Measurements from ENCODE around the gene ATP10A. TPM values are rescaled to one million over a fixed set of nuclear protein-coding genes. Genes with fewer than 3 reads are reported as not detected.

The ATP10A gene
- total RNA-seq, 4 donors from 2014 or later = 8.4 to 19.3 (median 16.5) TPM

DNA sequence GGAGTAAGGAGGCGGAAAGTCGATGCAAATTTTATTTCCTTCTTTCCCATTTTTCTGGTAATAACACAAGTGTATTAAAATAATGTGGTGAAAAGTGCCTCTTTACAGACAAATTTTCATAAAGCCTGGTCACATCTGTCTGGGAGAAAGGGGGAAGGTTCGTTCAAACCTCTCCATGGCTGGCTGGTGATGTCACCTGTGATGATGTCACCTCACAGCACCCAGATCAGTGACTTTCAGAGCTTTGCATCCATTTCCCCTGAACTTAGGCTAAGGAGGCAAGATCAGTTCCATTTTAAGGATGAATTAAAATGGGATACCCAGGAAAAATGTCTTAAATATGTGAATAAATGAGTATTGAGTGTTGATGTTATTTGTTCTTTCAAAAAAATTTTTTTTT lies 34.1 kb downstream of the ATP10A start:
- TF ChIP-seq, protein P1, sequence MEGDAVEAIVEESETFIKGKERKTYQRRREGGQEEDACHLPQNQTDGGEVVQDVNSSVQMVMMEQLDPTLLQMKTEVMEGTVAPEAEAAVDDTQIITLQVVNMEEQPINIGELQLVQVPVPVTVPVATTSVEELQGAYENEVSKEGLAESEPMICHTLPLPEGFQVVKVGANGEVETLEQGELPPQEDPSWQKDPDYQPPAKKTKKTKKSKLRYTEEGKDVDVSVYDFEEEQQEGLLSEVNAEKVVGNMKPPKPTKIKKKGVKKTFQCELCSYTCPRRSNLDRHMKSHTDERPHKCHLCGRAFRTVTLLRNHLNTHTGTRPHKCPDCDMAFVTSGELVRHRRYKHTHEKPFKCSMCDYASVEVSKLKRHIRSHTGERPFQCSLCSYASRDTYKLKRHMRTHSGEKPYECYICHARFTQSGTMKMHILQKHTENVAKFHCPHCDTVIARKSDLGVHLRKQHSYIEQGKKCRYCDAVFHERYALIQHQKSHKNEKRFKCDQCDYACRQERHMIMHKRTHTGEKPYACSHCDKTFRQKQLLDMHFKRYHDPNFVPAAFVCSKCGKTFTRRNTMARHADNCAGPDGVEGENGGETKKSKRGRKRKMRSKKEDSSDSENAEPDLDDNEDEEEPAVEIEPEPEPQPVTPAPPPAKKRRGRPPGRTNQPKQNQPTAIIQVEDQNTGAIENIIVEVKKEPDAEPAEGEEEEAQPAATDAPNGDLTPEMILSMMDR (IDR thresholded peaks at IDR 0.05) = no peak
- ATAC-seq (ENCODE audit: low FRiP score) = no peak

DNA sequence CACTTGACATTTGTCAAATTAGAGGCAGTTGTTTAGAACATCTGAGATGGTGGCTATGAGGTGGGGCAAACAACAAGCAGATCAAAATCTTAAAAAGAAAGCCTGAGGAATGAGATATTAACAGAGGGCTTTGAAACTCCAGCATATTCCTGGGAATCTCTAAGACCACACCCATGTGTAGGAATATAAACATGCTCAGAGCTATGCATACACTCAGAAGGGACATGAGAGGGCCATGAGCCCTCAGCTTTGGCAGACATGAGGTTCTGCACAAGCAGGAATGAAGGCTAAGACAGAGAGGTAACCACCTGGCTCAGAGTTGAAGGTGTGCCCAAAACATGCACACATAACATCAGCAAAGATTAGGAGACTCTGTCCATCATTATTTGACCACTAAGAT lies 37.9 kb downstream of the ATP10A start:
- TF ChIP-seq, protein P1 (IDR thresholded peaks at IDR 0.05) = no peak
- no peak for ATAC-seq (ENCODE audit: low FRiP score)
- no peak for DNase-seq (ENCODE audit: low spot score)

More for the DNA sequence above, 34.1 kb downstream of the ATP10A start:
- no peak for DNase-seq (ENCODE audit: low spot score)

DNA sequence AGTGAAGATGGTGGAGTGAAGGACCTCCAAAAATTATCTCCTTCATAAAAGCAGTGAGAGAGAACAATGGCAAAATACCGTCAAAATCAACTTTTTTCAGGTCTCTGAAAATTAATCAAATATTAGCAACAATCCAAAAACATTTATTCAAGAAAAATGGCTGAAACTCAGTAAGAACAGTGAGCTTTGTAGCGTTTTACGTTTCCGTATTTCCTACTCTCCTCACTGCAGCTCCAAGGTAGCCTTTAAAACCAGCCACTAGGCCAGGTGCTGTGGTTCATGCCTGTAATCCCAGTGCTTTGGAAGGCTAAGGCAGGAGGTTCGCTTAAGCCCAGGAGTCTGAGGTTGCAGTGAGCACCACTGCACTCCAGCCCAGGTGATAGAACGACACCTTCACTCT lies 38.5 kb downstream of the ATP10A start:
- ATAC-seq (ENCODE audit: low FRiP score) = no peak
- DNase-seq (ENCODE audit: low spot score) = no peak
- TF ChIP-seq, protein P1 (IDR thresholded peaks at IDR 0.05) = no peak

DNA sequence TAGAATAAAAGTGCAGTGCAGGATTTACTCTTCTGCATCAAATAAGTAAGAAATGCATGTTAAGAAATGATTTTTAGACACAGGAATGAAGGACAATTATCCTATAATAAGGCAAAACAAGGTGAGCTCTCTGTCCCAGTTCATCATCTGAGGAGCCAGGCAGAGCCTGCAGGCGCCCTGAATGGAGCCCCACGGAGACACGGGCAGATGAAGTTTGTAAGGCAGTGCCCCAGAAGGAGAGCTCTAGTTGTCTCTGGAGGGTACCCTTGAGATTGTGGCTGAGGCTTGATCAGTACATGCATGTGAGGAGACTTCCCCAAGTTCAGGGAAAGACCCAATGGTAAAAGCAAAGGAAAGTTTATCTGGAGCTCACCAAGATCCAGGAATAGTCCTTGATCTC lies 50.3 kb downstream of the ATP10A start:
- no peak for ATAC-seq (ENCODE audit: low FRiP score)
- TF ChIP-seq, protein P1 (IDR thresholded peaks at IDR 0.05) = no peak
- DNase-seq (ENCODE audit: low spot score) = no peak

DNA sequence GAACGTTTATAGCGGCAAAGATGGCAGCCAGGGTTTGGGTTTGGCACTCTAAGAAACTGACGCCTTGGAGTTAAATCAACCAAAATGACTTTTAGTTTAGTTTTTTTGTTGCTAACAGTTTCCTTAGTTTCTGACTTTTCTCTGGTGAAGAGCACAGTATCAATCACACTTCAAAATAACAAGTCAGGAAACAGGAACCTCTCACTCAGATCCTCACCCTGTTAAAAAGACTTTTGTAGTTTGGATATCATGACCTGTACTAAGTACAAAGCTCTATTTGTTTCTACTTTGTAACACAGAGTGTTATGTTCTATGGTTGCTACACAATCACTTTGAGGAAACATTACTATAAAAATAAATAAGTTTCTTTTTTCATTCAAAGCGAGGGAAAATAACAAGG lies 51.1 kb downstream of the ATP10A start:
- TF ChIP-seq, protein P1 (IDR thresholded peaks at IDR 0.05) = no peak
- ATAC-seq (ENCODE audit: low FRiP score) (no peak), DNase-seq (ENCODE audit: low spot score) (no peak)

DNA sequence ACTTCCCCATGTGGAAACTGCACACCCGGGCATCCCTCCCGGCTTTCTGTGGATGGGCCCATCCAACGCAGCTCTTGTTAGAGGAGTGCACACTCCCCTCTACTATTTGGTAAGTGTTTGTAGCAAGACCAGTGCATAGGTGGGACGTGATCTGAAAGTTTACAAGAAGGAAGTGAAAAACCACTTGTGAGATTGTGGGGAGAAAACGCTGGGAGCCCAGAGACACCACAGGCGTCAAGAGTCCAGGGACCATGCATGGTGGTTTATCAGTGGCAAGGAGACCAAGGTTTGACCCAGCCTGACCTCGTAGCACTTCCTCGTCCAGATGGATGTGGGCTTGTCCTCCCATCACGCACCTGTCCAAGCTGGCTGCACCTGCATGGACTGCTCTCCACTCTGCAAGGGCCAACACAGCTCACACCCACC lies 51.6 kb downstream of the ATP10A start:
- TF ChIP-seq, protein P1 (IDR thresholded peaks at IDR 0.05) = no peak
- ATAC-seq (ENCODE audit: low FRiP score) (no peak), DNase-seq (ENCODE audit: low spot score) (no peak)

DNA sequence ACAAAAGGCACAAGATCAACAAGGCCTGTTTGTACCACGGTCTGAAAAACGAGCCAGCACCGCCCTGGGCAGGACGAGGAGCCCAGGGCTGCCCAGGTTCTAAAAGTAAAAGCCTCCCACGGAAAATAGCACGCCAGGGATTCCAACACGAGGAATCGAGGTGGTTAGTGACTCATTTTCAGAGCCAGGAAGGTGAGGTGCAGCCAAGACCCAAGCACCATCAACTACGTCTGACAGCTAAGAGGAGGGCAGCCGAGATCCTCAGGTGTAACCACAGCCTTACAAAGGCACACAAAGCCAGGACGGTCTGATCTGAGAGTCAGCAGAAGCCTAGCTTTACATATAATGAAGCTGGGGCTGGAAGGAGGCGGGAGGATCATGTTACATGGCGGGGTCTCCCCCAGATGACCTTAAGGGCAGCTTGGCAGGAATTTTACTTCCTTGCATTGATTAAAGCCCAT lies 52.5 kb downstream of the ATP10A start:
- TF ChIP-seq, protein P1 (IDR thresholded peaks at IDR 0.05) = no peak
- ATAC-seq (ENCODE audit: low FRiP score) = peak; percentile 58
- no peak for DNase-seq (ENCODE audit: low spot score)
